OCI-LY7 (cell line): Measurements from ENCODE around the gene CMIP.

ENCODE experiments used
- CTCF ChIP-seq: fragments of 200-600 bp; sonication (generic); conservative IDR thresholded peaks from 2 replicates; pipeline ENCODE4 v1.5.1; 2014; ENCODE audit warnings: mild to moderate bottlenecking, antibody characterized with exemption, low read length, moderate library complexity, mixed read lengths
- EZH2phosphoT487 ChIP-seq: fragments of 200-600 bp; sonication (generic); IDR thresholded peaks from 2 replicates; pipeline ENCODE4 v1.6.1; 2018; ENCODE audit warnings: low read depth, borderline replicate concordance, mild to moderate bottlenecking, mixed run types, antibody characterized with exemption, low read length, moderate library complexity, mixed read lengths

- TF ChIP-seq CTCF (no peak), EZH2phosphoT487 (no peak)
These were observed 201.3 kb downstream of the CMIP start for GRCh38 chr16:81645925-81646324.
